Transverse colon (tissue), 4 donors: Measurements from ENCODE around the gene ADPRS.

Source experiments
- EP300 ChIP-seq: sonication (generic); formaldehyde crosslinking; IDR thresholded peaks from one replicate; pipeline ENCODE4 v1.6.1; 2017; ENCODE audit warnings: antibody characterized with exemption, low read depth
- POLR2A ChIP-seq: fragments of 450-650 bp; IDR thresholded peaks from one replicate; pipeline ENCODE4 v1.6.1; 2016; ENCODE audit warnings: antibody characterized with exemption, mild to moderate bottlenecking, moderate library complexity
- POLR2AphosphoS5 ChIP-seq, 3 donors: sonication (generic); formaldehyde crosslinking; IDR thresholded peaks; one replicate each; pipeline ENCODE4 v1.6.1; 2016; ENCODE audit warnings: antibody characterized with exemption in 3 of 3
- TF ChIP-seq, protein P1 (sequence below), 5 experiments: fragments of 200-600 bp in 3 of 5; fragments of 450-650 bp in 2 of 5; sonication (generic) in 3 of 5; IDR thresholded peaks; 1 replicate in 2 of 5; 2 replicates in 3 of 5; pipeline ENCODE4 v1.5.1; 2016 to 2017; ENCODE audit warnings: antibody characterized with exemption in 5 of 5, inconsistent platforms in 3 of 5, mild to moderate bottlenecking in 2 of 5, moderate library complexity in 1 of 5

DNA sequence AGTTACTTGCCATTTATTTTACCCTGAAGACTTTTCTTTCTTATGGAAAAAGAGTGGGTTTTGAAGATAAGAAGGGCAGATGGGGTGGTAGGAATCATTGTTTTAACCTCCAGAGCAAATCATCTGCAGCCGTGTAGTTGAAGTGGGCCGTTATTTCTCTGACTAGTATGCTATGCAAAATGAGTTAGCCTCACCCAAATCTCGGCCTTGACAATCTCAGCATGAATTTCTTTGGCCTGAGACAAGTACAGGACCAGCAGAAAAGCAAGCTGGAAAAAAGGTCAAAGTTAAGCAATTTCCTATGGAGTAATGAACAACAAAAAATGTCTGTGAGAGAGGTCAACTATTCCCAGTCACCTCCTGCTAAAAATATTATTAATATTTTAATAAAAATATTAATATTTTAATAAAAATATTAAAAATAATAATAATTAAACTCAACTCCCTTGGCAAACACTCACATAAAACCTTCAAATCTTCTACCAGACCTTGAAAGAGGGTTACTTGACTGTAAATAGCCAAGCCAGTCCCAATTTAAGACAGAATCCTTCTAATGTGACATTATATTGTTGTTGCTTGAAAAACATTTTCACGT is 11.6 kb upstream of the ADPRS start:
- TF ChIP-seq, protein P1, sequence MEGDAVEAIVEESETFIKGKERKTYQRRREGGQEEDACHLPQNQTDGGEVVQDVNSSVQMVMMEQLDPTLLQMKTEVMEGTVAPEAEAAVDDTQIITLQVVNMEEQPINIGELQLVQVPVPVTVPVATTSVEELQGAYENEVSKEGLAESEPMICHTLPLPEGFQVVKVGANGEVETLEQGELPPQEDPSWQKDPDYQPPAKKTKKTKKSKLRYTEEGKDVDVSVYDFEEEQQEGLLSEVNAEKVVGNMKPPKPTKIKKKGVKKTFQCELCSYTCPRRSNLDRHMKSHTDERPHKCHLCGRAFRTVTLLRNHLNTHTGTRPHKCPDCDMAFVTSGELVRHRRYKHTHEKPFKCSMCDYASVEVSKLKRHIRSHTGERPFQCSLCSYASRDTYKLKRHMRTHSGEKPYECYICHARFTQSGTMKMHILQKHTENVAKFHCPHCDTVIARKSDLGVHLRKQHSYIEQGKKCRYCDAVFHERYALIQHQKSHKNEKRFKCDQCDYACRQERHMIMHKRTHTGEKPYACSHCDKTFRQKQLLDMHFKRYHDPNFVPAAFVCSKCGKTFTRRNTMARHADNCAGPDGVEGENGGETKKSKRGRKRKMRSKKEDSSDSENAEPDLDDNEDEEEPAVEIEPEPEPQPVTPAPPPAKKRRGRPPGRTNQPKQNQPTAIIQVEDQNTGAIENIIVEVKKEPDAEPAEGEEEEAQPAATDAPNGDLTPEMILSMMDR (IDR thresholded peaks at IDR 0.05), result no peak
- no peak for TF ChIP-seq POLR2A
- TF ChIP-seq EP300, result no peak
- no peak for TF ChIP-seq POLR2AphosphoS5 (IDR thresholded peaks at IDR 0.05)
